DMS153 treated with DMSO at 0.1 percent for 48 hours (cell line): ENCODE measurements around the gene SNX24.
"Not testable (repeated sequence)": the region's sequence is repeated elsewhere in the genome, so short reads cannot be mapped to it uniquely, and the experiment has no call there.

ENCODE experiments used
- DNase-seq: peaks from one replicate; lab custom pipeline; 2025; ENCODE audit not compliant: unreplicated experiment; lab: John Stamatoyannopoulos, UW

Gene SNX24

DNA sequence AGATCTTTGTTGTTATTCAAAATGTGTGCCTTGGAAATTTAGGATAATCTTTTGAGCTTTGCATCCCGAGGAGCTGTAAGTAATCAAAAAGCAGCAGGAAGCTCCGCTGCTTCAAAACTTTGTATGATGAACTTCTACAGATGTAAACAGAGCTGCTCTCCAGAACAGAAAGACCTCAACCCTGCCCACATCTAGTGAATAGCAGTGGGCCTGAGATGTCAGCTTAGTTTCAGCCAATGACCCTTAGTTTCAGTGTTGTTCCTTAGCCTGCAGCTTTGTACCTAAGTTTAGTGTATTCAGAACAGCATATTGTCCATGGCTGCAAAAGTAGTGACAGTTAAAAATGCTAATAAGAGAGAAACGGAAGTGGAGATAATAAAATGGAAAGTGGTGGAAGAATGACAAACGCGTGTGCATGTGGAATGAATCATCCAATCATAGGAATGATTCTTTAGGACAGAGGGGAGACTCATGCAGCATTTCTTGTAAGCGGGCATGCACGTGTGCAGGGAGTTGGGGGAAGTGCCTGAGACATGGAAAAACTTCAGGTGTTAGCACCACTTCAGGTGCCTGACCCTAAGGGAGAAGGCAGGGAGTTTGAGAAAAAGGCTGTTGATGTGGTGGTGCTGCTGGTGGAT lies 24.9 kb downstream of the SNX24 start:
- no peak for DNase-seq

DNA sequence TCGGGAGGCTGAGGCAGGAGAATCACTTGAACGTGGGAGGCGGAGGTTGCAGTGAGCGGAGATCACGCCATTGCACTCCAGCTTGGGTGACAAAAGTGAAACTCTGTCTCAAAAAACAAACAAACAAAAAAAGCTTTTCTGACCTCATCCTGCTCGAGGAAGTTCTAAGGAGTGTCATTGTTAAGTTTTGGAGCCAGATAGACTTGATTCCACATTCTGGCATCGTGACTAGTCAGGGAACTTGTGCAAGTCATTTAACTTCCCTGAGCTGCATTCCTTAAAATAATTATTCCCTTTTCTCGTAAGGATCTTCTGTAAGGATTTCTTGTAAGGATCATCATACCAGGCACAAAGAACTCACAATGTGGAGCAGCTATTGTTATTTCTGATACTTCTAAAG lies 26.2 kb downstream of the SNX24 start:
- no peak for DNase-seq

DNA sequence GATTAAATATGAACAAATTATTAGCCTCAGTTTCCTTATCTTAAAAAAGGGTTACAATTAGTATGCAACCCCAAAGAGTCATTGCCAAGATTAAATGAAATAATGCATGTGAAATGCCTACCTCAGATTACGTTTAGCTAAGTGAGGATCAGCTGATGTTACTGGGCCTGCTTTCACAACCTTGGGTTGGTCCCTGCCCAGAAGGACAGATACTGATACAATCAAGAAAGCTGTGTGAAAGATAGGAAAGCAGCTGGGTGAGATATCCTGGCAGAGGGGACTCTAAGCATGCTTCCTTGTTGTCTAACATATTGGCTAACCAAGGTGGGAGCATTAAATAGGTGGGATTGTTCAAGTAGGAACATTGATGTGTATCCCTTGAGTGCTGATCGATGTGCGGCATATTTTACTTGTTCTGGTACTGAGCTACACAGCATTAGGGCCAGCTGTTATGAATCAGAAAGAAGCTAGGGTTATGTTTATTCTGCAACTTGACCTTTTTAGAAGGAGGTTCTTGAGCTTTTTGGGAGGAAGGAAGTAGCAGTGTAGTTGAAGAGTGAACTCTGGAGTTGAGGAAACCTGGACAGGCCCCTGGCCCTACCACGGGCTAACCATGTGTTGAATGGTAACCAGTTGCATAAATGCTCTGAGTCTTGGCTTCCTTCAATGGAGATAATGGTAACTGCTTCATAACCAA lies 28.9 kb downstream of the SNX24 start:
- DNase-seq = no peak

DNA sequence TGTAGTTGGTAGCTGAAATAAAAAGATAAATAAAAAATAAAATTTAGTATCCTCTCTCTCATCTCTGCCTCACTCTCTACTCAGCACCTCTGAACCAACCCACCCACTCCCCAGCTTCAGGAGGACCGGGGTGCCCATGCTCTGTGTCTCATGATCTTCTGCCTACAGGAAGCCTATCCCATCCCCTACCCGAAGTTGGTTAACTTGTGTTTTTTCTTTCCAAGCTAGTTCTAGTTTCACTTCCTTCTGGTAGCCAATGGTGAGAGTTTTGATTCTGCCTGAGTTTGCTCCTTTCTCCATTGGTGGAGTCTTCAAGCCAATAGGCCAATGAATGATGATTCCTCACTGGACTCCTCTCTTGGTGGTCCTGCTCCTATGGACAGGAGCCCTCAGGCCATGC lies 32.1 kb downstream of the SNX24 start:
- DNase-seq = no peak

DNA sequence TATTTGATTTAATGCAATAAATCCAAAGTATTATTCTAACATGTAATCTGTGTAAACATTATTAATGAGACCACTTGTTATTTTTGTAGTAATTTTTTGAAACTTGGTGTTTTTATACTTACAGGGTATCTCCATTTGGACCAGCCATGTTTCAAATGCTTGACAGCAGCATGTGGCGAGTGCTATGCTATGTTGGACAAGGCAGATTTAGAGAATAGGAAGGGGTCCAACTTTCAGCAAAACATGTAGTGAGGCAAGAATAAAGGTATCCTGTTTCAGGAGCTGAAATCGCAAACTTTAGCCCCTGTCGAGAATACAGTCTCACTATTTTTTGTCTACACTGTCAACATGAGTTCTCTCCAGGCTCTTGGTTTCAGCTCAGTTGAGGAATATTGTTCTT lies 33.7 kb downstream of the SNX24 start:
- DNase-seq = no peak

DNA sequence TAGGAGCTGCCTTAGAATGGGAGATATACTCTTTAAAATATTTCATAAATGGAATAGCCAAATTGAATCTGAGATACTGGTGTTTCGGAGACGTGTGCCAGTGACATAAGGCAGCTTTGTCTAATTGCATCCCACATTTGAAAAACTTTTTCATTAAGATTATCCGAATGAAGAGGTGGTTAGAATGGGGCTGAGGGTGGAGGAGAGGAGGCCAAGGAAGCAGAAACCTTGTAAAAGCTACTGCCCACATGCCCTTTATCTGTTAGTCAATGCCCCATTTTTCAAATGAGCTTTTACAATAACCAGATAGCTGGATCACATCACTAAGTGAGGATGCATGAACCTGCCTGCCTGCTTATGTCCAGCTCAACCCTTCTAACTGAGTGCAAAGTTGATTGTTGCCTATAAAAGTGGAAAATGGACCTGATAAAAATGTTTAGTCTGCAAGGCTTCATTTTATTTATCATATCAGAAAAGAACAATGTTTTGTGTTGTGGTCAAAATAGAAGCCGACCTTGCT lies 34.8 kb downstream of the SNX24 start:
- DNase-seq = no peak

DNA sequence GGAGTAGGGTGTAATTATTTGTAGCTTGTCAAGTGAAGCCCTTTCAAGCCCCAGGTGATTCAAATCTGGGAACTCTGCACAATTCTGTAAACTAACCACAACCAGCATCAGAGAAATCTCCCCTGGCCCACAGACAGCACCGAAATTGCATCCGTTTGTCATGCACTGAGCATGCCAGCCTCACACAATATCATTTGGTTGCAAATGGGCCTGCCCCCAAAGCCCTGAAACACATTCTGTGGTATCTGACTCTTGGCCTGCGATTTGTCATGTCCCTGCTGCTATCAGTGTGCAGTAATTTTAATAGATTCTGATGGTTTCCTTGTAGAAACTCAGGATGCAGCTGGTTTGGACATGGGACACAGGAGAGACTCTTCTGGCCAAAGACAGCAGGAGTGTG lies 35.3 kb downstream of the SNX24 start:
- no peak for DNase-seq

DNA sequence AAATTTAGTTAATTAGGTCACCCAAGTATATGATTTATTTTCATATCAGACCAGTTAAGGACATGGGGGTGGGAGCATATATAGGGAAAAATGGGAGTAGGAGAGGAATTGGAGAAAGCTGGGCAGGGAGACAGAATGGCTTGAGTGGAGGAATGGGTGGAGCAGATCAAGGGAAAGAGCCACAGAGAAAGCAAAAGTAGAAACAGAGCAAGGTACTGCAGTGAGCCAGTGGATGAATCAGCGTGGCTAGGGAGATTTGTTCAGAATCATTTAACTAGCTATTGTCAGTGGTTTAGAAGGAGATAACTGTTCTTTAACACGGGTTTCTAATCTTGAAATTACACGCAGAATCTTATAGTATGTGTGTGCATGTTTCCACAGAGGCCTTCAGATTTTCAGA lies 37.4 kb downstream of the SNX24 start:
- no peak for DNase-seq

DNA sequence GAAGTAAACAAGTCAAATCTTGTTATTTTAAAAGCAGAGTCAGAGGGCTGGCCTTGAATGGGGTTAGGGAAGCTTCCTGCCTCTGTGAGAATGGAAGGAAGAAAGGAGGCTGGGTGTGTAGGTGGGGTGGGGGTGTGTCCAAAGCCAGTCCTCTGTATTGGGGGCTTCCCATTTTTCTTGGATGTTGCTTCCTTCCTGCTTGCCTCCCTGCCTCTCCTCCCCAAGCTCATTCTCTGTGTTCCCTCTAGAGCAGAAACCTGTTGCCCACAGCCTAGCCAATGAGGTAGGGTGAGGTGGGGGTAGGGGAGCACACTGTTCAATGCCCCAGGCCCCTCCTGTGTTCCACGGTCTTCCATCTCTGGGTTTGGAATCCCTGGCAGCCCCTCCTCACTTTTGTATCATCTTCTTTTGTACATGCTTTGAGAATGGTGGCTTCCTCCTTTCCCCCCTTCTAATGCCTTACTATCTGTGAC lies 39.7 kb downstream of the SNX24 start:
- DNase-seq = no peak

DNA sequence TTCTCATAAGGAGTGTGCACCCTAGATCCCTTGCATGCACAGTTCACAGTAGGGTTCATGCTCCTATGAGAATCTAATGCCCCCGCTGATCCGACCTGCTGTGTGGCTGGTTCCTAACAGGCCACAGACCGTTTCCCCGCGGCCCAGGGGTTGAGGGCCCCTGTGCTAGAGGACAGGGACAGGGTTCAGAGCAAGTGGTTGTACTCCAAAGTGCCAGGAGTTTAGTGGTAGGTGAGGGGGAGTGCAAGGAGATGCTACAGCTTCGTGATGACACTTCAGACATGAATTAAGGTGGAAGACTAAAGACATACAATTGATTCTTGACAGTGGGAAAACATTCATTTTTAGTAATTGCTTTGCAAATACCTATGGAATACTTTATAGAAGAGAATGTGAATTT lies 40.5 kb downstream of the SNX24 start:
- no peak for DNase-seq

DNA sequence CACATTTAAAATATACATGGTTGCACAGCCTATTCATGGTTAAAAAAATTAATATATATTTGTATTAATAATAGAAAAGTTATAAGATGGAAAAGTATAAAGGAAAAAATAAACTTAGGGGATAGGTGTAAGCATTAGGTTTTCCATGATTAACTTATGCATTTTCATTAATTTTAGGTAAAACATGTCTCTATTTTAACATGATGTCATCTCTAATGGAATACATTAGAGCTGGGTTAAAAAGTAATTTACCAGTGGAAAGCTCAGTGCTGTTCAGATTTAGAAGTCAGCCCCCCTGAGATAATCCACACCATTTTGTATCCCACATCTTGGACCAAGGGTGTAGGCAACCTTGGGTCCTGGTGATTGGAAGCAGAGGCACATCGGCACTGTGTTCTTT lies 49.7 kb downstream of the SNX24 start:
- DNase-seq = no peak

DNA sequence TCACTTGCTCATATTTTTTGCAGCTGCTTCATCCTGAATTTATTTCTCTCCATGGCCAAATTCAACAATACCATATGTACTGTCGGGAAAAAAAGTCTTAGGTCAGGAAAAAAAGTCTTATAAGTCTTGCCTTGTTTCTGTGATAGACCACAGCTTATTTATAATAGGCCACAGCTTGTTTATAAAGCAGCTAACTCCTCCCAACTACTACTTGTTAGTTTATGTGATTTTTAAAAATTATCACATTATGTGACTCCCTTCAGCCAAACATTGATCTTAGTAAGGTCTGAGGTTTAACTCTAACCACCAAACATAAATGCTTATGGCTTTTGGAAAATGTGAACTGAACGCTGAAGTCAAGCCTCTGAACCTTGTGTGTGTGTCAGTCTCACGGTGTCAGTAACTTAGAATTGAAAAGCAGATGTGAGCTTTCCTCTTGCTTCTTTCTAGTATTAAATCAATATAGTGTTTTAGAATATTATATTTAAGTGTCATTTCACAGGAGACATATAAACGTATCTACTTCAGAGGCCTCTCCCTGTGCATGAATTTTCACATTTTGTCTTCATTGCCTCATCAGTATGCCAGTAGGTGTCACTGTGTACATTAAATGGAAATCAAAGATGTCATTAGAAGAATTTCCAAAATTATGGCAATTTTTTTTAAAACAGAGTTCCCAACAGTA lies 51.3 kb downstream of the SNX24 start:
- DNase-seq = no peak

DNA sequence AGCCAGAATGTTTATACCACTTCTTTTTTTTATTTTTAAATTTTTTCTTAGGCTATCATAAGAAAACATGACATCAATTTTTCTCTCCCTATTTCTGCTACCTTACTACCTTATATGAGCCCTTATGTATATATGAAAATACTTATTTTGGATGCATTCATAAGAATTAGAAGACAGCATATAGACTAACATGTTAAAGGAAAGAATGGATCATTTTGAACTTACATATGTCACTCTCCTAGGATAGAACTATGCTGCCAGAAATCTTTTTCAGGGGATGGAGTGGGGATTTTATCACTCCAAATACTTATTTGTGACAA lies 51.8 kb downstream of the SNX24 start:
- no peak for DNase-seq

DNA sequence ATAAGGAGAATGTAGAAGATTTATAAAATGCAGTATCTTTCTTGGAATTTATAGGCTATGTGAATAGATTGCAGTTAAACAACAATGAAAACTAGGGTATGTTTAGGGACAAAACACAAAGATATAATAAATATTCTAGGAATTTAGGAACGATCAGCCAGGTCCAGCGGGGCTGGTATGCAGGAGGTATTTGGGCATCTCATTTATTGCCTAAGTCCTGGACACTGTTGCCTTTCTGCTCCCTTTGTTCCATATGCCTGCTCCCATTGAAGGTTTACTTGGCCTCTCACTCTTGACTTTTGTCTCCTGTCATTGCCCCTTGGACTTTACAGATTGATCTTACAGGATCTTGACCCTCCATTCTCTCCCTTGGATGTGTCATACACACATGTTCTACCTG lies 55.9 kb downstream of the SNX24 start:
- DNase-seq = no peak

DNA sequence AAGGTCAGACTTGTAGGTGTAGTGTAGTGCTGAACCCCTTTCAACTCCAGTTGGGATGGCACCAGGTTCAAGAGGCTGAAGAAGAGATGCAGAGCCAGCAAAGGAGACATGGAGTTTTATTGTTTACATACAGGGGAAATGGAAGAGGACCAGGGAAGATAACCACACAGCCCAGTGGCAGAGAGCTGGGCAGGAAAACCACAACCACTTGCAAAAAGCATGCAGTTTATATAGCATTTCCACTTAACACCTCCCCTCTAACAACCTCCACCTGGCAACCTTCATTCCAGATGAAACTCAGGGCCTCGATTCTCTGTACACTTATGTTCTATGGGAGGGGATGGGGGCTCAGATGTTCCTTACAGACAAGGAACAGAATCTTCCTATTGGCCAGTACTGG lies 56.9 kb downstream of the SNX24 start:
- DNase-seq = no peak

DNA sequence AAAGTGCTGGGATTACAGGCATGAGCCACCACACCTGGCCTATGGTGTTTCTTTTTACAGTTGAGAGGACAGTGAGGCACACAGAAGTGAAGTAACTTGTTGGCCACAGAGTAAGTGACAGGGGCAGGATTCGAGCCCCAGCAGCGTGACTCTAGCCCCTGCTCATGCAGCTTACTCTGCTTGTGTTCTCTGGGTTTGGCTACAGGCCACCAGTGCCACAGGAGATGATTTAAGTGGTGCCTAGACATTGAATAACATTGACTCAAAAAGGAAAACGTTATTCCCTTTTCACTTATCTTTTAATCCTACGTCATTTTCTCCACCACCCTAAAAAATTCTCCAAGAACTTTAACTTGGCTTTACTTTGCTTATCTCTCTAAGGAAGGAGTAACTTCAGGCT lies 61.4 kb downstream of the SNX24 start:
- no peak for DNase-seq

DNA sequence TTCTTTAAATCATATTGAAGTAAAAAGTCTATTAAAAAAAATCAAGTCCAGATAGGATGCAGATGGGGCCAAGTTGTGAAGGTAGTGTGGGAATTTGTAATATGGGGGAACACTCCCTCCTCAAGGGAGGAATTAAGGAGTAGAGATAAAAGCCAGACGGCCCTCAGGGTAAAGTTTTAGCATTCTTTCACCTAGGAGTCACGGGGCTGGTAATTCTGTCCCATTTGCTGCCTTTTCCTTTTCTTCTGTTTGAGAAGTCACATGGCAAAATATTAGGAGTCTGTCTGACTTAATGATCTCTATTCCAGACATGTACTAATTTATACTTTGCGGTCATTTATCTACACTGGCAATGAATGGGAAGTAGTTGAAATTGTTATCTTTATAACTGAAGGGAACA lies 61.9 kb downstream of the SNX24 start:
- no peak for DNase-seq

DNA sequence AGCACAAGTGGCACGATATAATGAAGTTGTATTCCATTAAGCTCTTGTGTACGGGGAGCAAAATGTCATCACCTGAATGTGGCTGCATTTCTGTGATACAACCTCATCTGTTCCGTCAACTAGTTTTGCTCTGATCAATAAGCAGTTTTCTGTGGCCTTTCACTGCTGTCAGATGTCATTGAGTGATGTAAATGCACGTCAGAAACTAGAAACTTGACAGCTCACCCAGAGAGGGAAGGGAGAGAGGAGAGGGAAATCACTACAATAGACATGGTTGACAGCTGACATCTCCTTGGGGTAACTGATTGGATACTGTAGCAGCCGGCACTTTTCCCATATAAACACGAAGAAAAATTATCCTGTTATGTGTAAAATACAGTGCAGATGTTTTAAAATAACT lies 62.7 kb downstream of the SNX24 start:
- no peak for DNase-seq

DNA sequence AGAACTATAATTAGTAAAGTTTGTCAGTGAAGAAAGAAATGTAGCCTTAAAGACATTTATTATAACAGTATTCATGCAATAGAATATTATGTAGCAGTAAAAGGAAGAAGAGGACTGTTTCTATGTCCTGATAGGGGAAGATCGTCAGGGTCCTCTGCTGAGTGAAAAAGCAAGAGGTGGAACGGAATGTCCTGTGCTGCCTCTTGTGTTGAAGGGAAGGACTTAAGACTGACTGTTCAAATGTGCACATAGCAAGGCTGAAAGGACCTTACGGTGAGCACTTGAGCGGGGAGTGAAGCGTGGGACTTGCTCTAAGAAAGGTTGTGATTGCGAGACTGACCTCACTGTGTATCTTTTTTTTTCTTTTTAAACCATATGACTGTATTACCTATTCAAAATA lies 63.2 kb downstream of the SNX24 start:
- no peak for DNase-seq

DNA sequence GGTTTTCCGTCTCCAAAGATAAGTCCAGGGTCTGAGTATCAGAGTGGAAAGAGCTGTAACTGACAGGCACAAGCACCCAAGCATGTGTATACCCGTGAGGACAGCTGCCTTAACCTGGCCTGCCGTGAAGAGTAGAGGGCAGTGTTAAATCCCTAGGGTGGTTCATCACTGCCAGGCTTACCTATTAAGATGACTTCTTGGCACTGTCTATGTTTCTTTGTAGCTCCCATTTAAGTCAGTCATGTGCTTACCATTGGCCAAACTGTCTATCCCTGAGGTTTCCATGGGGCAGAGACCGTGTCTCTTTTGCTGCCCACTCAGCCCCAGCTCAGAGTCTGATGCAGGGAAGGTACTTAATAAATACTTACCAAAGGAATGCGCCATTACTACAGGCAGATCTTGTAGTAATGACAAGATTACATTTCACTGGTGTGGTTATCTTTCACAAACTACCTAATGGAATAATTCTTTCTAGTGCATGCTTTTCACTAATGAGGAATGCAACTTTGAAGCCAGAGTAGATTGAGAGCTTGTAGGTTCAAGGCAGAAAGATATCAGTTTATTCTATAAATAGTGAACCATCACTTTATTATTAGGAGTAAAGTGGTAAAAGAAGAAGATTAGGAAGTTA lies 64.2 kb downstream of the SNX24 start:
- no peak for DNase-seq

DNA sequence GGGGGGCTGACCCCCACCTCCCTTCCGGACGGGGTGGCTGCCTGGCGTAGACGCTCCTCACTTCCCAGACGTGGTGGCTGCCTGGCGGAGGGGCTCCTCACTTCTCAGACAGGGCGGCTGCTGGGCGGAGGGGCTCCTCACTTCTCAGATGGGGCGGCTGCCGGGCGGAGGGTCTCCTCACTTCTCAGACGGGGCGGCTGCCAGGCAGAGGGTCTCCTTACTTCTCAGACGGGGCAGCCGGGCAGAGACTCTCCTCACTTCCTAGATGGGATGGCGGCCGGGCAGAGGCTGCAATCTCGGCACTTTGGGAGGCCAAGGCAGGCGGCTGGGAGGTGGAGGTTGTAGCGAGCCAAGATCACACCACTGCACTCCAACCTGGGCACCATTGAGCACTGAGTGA lies 68.0 kb downstream of the SNX24 start:
- DNase-seq = not testable (repeated sequence)
